AG04449 (cell line): ENCODE results near the gene ARHGEF7.

Experiments
- CTCF ChIA-PET: fragments of 350-600 bp; formaldehyde crosslinking; extraction: SDS; loops from one replicate; lab custom pipeline; 2021; ENCODE audit warnings: antibody characterized with exemption; lab: Yijun Ruan, JAX
- POLR2A ChIA-PET: fragments of 400-600, 350-600 bp; formaldehyde crosslinking; extraction: SDS; loops from one replicate; lab custom pipeline; 2020; ENCODE audit warnings: antibody characterized with exemption, inconsistent platforms; lab: Yijun Ruan, JAX
- DNase-seq: peaks from one replicate; pipeline ENCODE4 v3.0.0-alpha.2; 2010; ENCODE audit warnings: low read depth, low spot score
- H3K4me3 ChIP-seq: 2 replicates; pipeline ENCODE4 v1.5.1; 2011; ENCODE audit warnings: low read depth, mild to moderate bottlenecking, control low read depth, low read length
- CTCF ChIP-seq: IDR thresholded peaks from one replicate; pipeline ENCODE4 v1.5.1; 2011; ENCODE audit warnings: mild to moderate bottlenecking, moderate library complexity, low read length, control low read depth, inconsistent platforms; ENCODE audit not compliant: insufficient read depth; ENCODE audit errors: missing control alignments

The ARHGEF7 gene

GRCh38 chr13:111262715-111263114 lies 147.6 kb downstream of the ARHGEF7 start:
- ChIA-PET CTCF (no interaction called here), POLR2A (no interaction called here)
- H3K4me3 ChIP-seq = no peak overlapping the region
- no peak for DNase-seq
- TF ChIP-seq CTCF = no peak

- ChIA-PET POLR2A (no interaction called here), CTCF (interaction anchor here (1.1 kb wide), 1 partner anchor 10 kb away, joined by 3 read pairs; no protein-coding TSS in a partner anchor)
- no peak for TF ChIP-seq CTCF
- H3K4me3 ChIP-seq = no peak overlapping the region
- no peak for DNase-seq
Observed at GRCh38 chr13:111263566-111263965, 148.5 kb downstream of the ARHGEF7 start.

- H3K4me3 ChIP-seq = no peak overlapping the region
- no peak for DNase-seq
- ChIA-PET POLR2A (no interaction called here), CTCF (no interaction called here)
- no peak for TF ChIP-seq CTCF
Observed at GRCh38 chr13:111265006-111265700, 150.0 kb downstream of the ARHGEF7 start.

GRCh38 chr13:111265701-111266035 lies 150.6 kb downstream of the ARHGEF7 start:
- no peak overlapping the region for H3K4me3 ChIP-seq
- DNase-seq = no peak
- POLR2A ChIA-PET = no interaction called here
- no peak for TF ChIP-seq CTCF
- CTCF ChIA-PET = interaction anchor here (1.2 kb wide), 1 partner anchor 10 kb away, joined by 3 read pairs; no protein-coding TSS in a partner anchor

- DNase-seq = no peak
- CTCF ChIA-PET = interaction anchor here (1.0 to 1.3 kb wide), 3 partner anchors 11 to 200 kb away, joined by 3 to 5 read pairs (median 4); no protein-coding TSS in a partner anchor
Observed at GRCh38 chr13:111267205-111267604, 152.1 kb downstream of the ARHGEF7 start.

More at GRCh38 chr13:111267205-111267604, 152.1 kb downstream of the ARHGEF7 start:
- POLR2A ChIA-PET = no interaction called here
- no peak for TF ChIP-seq CTCF
- no peak overlapping the region for H3K4me3 ChIP-seq
